ENCODE measurements around the gene PPIP5K1.
"Not testable (repeated sequence)": the region's sequence is repeated elsewhere in the genome, so short reads cannot be mapped to it uniquely, and the experiment has no call there.

Gene PPIP5K1

DNA sequence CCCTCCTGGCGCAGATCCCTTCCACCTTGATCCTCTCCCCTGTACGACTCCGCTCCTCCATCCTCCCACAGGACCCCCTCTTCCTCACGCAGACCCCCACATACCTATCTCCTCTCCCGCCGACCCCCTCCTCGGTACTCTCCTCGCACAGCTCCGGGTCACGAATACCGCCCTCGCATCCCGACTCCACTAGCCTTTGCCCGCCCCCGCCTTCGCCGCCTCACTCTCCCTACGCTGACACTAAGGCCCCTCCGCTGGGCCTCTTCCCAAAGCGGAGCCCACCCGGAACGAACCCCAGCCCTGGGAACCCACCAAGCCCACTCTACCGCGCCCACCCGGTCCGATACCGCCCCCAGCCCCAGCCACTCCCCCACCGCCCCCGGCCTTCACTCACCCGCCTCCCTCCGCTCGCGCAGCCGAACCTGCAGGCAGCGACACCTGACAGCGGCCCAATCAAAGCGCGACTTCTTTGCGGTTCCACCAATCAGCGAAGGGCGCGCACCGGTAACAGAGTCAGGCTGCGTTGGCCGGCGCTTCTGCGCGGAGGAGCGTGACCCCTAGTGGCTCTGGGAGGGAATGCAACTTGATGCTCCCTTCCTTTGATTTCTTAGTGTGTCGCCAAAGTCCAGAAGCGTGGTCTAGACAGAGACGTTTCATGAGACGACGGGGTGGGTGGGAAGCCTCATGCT lies at the start of gene PPIP5K1:
TSS of gene PPIP5K1 (minus strand) at position 431 of the 689 bp plus-strand sequence. CDS start 5,704 bp downstream, outside the sequence.
- DNase-seq, result not testable (repeated sequence)

DNA sequence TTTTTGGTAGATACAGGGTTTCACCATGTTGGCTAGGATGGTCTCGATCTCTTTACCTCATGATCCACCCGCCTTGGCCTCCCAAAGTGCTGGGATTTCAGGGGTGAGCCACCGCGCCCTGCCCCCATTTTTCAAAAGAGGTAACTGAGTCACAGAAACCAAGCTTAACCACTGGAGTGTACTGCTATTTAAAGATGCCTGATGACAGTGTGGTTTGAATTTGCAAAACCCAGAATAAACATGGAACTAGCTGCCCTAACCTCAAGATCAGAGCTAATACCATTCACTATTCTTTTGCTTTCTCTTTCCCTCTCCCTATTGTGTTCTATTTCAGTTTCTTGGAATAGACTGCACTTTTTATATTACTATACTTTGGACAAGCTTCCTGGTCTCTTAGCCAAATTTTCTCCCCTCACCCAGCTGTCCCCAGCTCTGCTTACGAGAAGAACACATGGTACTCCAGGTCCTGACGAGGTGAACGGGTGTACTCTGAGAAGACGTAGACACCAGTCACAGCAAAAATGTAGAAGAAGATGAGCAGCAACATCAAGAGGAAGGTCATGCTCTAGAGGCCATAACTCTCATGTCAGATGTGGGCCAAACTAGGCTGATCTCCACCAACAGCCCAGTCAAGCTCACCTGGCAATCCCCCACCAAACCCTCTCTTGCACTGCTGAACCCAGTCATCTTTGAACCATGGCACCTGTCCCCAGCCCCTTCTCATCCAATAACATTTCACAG lies 48.6 kb upstream of the PPIP5K1 start:
- not testable (repeated sequence) for DNase-seq

DNA sequence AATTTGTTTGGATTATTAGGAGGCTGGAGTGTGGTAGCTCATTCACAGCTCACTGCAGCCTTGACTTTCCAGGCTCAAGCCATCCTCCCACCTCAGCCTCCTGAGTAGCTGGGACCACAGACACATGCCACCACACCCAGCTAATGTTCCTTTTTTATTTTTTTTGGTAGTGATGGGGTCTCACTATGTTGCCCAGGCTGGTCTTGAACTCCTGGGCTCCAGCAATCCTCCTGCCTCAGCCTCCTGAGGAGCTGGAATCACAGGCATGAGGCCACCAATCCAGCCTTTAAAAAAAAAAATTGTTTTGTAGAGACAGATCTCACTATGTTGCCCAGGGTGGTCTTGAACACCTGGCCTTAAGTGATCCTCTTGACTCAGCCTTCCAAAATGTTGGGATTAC lies 36.9 kb upstream of the PPIP5K1 start:
- DNase-seq, result not testable (repeated sequence)

DNA sequence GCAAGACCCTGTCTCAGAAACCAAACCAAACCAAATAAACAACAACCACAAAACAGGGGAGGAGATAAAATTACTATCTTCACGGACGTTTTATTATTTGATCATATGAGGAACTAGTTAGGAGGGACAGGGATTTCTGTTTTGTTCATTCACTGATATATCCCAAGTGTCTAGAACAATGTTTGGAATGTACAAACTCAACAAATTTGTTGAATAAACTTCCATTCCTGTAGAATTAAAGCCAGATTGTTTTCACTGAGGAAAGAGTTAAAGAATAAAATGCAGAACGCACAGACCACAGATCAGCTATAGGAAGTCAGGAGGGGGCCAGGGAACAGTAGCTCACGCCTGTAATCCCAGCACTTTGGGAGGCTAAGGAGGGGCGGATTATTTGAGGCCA lies 35.1 kb upstream of the PPIP5K1 start:
- no peak for DNase-seq

DNA sequence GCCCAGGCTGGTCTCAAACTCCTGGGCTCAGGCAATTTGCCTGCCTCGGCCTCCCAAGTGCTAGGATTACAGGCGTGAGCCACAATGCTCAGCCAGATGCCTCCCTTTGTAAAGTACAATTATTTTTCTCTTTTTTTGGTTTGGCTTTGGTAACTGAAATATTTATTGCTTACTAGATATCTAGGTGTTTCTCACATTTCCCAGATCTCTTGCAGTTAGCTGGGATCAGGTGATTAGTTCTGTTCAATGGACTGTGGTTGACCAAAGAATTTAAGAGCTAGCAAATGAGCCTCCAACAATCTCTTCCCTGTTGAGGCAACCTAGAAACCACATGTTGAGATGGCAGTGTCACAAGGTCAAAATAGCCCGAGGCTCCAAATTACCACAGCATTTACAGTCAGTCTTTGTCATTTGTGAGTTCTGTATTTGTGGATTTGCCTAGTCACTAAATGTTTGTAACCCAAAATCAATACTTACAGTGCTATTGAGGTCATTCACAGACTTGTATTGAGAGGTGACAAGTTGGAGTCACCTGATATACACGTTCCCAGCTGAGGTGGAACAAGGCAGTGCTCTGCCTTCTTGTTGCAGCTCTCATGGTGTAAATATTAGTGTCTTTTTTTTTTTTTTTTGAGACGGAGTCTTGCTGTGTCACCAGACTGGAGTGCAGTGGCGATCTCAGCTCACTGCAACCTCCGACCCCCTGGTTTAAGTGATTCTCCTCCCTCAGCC lies 32.2 kb upstream of the PPIP5K1 start:
- not testable (repeated sequence) for DNase-seq

DNA sequence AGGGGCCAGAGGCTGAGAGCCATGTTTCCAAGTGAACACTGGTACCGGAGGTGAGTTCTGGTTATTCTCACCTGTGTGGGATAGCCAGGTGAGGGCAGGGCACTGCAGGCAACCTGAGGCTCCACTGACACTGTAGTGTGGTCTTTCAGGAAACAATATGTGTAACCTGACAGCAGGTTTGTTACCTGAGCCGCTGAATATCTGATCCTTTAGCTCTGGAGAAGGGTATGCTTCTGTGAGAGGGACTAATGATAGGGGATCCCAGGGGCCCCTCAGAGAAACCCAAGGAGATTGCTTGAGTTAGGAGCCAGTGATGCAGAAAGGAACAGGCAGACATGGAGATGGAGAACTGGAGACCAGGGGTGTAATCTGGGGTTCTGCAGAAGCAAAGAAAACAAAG lies 28.7 kb upstream of the PPIP5K1 start, which contains the start of gene STRC:
TSS of gene STRC (minus strand) at position 101 of the 400 bp plus-strand sequence. CDS start at position 23, 78 bp downstream.
- DNase-seq, result not testable (repeated sequence)

DNA sequence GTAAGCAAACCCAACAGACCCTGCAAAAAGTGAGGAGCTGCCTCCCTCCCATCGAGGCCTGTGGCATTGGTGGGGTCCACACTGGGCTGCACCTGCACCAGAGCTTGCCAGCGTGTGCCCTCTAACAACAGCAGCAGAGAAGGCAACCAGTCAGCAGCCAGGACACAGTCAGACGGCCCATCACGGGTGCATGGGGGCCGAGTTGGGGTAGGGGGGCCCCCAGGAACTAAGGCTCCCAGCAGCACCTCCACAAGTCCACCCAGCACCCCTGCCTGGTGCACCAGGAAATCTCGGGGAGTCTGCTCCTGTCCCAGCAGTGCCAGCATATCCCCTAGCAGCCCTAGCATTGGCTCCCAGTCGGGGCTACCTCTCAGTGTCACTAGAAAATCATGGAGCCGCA lies 27.7 kb upstream of the PPIP5K1 start:
- not testable (repeated sequence) for DNase-seq

DNA sequence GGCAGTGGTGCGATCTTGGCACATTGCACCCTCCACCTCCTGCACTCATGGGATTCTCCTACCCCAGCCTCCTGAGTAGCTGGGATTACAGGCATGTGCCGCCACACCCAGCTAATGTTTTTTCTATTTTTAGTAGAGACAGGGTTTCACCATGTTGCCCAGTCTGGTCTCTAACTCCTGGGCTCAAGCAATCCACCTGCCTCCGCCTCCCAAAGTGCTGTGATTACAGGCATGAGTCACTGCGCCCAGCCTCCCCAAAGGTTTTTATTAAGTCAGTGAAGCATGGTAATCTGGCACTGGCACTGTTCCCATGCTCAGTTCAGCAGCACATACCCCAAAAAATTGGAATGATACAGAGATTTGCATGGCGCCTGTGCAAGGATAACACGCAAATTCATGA lies 12.2 kb upstream of the PPIP5K1 start:
- not testable (repeated sequence) for DNase-seq

DNA sequence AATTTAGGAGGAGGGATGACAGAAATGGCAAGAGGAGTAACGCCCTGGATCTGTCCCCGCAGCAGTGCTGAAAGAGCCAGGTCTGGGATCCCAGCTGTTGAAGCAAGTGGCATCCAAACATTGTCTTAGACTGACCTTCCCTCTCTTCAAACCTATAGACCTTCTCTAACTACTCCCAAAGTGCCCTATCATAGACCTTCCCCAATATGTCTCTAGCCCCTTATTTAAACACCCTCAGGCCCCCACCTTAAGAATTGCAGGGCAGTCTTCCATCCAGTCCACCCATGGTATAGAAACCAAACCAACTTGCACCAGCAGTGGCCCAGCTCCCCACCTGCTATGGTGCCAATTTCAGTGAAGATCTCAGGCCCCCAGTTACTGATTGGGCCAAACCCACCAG lies 10.2 kb upstream of the PPIP5K1 start:
- not testable (repeated sequence) for DNase-seq

DNA sequence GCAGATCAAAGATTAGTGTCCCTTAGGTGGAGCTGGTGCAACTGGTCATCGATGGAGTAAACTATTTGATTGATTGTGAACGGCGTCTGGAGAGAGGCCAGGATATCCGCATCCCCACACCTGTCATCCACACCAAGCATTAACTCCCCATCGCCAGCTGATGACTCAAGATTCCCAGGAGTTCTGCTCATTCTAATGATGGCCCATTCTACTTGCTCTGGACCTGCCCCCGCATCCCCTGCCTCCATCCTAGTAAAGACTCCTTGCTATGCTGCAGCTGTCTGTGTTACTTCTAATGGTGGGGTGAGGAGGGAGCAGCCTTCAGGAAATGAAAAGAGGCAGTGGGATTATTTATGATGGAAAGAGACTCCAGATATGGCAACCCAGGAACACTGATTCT lies 9.1 kb upstream of the PPIP5K1 start:
- not testable (repeated sequence) for DNase-seq

DNA sequence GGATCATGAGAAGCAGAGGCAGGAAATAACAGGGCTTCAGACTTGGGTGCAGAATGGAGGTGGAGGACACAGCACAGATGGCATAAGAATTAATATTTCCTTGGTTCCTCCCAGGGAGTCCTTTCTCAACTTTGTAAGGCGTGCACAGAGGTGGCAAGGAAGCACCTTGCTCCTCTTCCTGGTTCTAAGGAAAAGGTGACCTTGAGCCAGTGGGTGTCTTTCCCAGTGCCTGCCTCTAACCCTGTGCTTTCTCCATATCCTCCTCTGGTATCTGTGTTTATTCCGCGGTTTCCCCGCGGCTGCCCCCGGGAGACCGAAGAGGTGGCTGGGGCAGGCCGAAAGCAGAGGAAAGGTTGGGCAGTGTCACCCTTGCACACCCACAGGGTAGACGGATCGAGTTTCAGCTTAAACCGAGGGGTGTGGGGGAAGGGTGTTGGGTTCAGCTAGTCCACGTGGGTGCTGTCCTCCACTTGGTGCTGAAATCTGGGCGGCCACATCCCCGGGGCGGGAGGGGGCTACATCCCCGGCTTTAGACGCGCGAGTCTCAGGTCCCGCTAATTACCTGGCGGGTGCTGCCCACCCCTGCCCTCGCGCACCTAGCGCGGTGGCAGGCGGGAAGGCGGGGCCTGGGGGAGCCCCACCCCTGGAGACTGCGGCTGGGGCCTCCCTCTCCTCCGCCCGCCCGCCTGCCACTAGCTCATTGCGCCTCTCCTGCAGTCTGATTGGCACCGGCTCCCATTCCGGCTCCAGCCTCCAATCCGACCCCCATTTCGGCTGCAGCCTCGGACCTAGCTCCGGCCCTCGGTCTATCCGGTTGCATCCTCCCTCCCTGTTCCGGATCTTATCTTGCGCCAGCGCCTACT lies 3.6 kb upstream of the PPIP5K1 start, which contains the start of gene CKMT1B:
TSS of gene CKMT1B (plus strand) at position 700 of the 863 bp plus-strand sequence. CDS start 192 bp downstream, outside the sequence.
- not testable (repeated sequence) for DNase-seq

DNA sequence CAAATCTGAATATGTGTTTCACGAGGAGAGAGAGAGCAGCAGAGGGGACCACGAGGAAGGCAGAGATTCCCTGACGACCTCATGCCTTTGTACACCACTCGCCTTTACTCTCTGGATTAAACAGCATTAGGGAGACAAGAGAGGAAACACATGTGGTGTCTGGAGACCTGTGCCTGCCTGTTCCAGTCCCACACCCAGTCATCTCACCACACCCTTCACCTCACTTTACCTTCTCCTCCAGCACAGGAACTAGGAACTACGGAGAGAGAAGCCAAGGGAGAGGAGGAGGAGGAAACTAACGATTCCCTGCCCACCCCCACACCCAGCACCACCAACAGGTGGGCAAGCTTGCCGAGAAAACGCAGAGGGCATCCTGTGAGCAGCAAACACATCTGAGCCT lies 2.8 kb upstream of the PPIP5K1 start:
- not testable (repeated sequence) for DNase-seq

DNA sequence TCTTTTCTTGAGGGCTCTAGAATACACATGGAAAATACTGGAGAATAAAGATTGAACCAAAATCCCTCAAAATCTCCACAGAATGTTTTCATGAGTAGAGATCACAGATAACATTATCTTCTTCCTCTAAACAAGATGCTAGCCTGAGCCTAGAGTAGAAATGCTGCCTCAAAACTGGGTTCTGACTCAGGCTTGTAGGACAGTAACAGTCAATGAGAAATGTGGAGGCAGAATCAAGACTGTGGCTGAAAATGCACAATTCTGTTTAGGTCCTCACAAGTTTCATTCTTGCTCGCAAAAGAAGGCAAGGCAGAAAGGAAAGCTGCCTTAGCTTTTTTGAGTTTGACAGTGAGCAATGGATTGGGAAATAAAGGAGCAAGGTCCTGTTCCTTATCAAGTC lies 15.4 kb downstream of the PPIP5K1 start:
- DNase-seq, result not testable (repeated sequence)

DNA sequence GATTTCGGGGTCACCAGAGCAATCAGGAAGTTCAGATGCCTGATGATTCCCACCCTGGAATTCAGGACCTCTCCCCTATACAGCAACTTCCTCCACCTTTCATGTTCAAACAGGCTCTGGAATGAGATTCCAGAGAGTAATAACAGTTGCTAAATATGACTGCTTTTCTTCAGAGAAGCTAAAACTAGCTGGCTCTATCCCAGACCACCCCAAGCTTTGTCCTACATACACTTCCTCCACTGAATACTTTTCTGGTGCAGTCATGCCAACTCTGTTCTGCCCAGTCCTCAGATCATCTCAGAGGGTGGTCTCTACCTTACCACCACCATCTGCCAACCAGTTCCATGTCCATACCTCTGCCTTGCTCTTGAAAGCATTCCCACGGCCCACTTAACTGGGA lies 23.4 kb downstream of the PPIP5K1 start:
- DNase-seq, result not testable (repeated sequence)

DNA sequence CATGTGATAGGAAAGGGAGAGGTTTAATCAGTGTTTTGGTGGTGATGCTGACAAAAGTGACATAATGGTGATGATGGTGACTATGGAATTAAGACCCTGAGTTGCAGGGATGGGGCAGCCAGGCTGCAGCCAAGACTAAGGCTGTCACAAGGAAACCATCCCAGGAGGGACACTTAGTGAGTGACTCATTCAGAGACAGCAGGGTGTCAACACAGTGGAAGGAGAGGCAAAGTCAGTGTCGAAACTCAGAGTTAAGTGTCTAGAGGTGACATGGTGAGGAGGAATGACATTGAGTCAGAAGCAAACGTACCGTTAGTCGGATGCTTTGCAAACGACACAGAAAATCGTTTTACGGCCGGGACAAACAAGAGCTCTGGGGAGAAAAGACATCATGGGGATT lies 26.2 kb downstream of the PPIP5K1 start:
- DNase-seq, result not testable (repeated sequence)

DNA sequence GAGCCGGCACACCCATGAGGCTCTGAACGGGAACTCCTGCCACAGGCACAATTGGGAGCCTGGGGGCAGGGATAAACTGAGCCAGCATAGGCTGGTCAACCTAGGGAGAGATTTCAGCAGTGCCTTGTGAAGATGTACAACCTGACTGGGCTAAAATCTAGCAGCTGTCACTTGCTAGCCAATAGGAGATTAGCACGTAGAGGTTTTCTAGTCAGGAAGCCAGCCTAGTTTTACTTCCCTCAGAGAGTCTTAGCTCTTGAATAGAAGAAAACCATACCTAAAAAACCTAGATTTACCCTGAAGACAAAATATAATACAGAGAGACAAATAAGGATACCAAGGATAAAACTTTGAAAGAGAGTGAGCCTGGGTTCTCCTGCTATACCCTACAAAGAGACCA lies 27.3 kb downstream of the PPIP5K1 start:
- not testable (repeated sequence) for DNase-seq

DNA sequence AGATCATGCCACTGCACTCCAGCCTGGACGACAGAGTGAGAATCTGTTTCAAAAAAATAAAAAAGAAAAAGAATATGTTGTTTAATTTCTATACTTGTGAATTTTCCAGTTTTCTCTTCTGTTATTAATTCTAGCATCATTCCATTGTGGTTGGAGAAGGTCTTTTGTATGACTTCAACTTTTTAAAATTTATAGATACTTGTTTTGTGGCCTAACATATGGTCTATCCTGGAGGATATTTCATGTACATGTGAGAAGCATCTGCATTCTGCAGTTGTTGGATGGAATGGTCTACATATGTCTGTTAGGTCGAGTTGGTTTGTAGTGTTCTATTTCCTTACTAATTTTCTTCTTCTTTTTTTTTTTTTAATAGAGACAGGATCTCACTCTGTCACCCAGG lies 37.0 kb downstream of the PPIP5K1 start:
- no peak for DNase-seq

DNA sequence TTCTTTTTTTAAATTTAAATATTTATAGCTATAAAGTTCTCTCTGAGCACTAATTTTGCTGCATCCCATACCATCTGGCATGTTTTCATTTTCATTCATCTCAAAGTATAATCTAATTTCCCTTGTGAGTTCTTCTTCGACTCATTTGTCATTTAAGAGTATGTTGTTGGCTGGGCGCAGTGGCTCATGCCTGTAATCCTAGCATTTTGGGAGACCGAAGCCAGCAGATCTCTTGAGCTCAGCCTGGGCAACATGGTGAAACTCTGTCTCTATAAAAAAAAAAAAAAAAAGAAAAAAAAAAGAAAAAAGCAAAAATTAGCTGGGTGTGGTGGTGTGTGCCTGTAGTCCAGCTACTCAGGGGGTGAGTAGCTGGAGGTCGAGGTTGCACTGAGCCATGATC lies 37.8 kb downstream of the PPIP5K1 start:
- DNase-seq, result no peak

DNA sequence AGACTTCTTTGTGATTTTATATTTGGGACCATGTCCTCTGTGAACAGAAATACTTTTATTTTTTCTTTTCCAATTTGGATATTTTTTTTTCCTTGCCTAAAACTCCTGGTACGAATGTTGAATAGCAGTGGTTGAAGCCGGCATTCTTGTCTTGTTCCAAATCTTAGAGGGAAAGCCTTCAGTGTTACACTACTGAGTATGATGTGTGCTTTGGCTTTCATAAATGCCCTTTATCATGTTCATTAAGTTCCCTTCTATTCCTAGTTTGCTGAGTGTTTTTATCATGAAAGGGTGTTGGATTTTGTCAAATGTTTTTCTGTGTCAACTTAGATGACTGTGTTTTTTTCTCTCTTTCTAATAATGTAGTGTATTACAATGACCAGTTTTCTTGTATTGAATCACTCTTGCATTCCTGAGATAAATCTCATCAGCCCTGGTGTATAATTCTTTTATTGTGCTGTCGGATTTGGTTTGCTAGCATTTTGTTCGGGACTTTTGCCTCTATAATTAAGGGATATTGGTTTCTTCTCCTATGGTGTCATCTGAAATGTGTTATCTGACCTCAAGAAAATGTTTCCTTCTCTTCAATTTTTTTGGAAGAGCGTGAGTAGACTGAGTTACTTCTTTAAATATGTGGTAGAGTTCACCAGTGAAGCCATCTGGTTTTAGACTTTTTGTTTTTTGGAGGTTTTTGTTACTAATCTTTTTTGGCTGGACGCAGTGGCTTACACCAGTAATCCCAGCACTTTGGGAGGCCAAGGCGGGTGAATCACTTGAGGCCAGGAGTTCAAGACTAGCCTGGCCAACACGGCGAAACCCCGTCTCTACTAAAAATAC lies 39.3 kb downstream of the PPIP5K1 start:
- no peak for DNase-seq

DNA sequence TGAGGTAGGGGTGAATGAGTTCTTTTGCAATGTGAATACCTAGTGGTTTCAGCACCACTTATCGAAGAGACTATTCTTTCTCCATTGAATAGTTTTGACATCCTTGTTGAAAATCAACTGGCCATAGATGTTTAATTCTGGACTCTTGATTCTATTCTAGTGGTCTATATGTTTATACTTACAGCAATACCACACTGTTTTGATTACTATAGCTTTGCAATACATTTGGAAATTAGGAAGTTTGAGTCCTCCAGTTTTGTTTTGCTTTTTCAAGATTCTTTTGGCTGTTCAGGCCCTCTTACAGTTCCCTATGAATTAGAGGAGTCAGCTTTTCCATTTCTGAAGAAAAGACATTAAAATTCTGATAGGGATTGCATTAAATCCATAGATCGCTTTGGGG lies 42.5 kb downstream of the PPIP5K1 start:
- no peak for DNase-seq

DNA sequence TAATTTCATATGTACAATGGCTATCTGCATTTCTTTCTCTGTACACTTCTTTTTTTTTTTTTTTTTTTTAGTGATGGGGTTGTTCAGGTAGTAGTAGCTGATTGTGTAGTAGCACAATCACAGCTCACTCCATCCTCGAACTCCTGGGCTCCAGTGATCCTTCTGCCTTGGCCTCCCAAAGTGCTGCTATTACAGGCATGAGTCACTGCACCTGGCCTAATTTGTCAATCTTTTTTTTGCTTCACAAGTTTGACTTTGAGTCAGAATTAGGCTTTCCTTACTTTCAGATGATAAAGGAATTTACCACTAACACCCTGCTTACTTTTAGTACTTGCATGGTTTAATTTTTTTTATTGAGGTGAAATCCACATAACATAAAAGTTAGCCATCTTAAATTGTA lies 44.6 kb downstream of the PPIP5K1 start:
- DNase-seq, result no peak

Measured in activated naive CD4-positive, alpha-beta T cell treated with Interleukin-2 at 50 U/mL for 16 hours (primary cell).